RKO (cell line): ENCODE measurements around the gene RASA3.
A peak's percentile ranks its signal among the peaks of the same experiment; 100 is the strongest.
"Not testable (repeated sequence)": the region's sequence is repeated elsewhere in the genome, so short reads cannot be mapped to it uniquely, and the experiment has no call there.

Source experiments
- DNase-seq: peaks from one replicate; pipeline ENCODE4 v3.0.0-alpha.2; 2016; ENCODE audit warnings: low spot score

Gene RASA3

DNA sequence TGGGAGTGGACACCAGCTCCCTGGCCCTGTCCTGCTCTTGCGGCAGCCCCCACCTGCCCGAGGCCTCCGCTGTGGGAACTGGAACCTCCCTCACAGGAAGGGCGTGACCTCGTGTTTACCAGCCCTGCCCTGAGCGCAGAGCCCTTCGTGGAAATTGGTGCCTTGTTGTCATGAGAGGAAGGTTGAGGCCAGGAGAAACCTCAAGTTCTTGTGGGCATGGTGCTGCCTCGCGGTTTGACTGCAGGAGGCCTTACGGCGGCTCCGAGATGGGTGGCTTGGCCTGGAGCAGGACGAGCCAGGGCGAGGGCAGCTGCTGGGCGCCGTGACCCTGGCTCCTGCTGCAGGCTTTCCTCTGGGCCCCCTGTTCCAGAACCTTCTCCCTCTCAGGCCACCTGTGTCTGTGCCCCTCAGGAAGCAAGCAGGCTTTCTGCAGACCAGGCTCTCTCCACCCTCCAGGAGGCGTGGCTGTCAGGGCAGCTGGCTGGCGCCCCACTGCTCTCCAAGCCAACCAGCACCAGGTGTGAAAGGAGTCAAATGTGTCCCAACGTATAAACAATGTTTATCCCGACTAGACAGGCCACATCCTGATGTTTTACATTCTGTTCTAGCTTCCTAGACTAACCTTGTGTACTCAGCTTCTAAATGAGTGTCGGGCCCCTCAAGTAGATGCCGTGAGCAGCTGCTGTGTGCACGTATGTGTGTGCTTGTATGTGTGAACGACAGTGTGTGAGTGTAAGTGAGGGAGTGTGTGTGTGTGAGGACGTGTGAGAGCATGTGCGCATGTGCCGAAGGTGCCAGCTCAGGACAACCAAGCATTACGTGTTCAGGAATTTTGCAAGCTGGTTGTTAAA, 10.4 kb upstream of the RASA3 start:
- DNase-seq = no peak

DNA sequence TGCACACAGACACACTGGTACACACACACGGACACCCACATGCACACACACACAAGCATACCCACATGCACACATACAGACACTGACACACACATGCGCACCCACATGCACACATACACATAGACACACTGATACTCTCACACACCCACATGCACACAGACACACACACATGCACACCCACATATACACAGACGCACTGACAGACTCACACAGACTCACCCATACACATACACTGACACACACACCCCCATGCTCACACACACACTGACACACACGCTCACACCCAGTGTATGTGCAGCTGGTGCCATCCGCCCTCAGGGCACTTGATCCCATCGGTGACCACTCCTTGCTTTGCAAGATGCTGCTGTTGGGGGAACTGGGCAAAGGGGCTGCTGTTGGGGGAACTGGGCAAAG, 9.7 kb upstream of the RASA3 start:
- DNase-seq = no peak

GRCh38 chr13:114141261-114141996, 9.0 kb upstream of the RASA3 start:
- DNase-seq = no peak

DNA sequence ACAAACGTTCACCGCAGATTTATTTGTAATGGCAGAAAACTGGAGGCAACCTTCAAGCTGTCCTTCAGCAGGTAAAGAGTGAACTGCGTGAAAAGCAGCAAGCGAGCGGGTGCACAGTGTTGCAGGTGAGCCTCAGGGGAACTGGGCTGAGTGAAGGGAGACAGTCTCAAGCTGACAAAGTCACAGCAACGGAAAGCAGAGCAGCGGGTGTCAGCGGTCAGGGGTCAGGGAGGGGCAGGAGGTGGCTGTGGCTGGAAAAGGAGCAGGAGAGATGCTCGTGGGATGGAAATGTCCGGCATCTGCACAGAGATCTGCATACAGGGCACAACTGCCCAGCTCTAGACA, 8.5 kb upstream of the RASA3 start:
- no peak for DNase-seq

- no peak for DNase-seq
Observed at GRCh38 chr13:114140131-114140905, 7.9 kb upstream of the RASA3 start.

DNA sequence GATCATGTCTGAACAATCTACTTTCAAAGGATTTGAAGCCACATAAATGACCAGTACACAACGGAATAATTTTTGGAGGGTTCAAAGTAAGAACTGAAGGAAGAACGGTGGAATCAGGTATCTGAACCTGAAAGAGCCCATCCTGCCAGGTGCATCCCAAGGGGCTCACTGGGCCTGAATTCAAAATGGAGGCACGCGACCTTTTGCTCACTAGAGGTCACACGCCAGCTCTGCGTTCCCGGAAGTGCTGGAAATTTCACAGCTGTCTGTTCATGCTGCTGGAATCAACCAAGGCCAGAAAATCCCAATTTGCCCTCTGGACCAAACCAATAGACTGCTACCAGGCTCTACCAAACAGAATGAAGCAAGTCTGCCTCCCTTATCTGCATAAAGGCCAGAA, 4.2 kb upstream of the RASA3 start:
- no peak for DNase-seq

- peak; percentile 42 for DNase-seq
Observed at GRCh38 chr13:114135731-114136171, 3.3 kb upstream of the RASA3 start.

DNA sequence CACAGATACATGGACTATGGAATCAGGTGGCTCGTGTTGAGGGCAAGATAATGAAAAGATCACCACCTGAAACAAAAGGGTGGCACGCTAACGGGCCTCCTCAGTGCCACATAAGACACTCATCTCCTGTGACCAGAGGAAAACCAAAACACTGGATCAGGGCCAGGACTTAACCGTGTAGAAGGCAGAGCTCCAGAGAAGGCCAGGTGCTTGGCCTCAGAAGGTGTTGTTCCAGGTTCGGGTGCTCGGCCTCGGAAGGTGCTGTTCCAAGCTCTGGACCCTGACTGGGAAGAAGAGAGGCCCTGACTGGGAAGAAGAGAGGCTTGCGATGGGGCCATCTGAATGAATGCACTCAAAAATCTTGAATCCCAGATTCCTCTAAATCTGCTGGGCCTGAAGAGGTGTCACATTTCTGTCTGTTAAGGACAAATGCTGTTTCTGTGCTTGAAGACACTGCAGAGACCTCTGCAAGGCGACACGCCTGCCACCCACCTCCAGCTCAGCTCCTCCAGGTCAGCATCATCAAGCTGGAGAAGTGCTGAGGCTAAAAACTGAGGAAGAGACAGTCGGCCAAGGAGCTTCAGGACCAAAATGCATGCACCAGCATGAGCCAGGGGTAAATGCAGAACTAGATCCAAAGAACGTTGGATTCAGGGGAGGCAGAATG, 2.7 kb upstream of the RASA3 start:
- DNase-seq = no peak

- no peak for DNase-seq
Observed at GRCh38 chr13:114134111-114134943, 1.9 kb upstream of the RASA3 start.

- DNase-seq = not testable (repeated sequence)
Observed at GRCh38 chr13:114133552-114133951, 1.1 kb upstream of the RASA3 start.

GRCh38 chr13:114133126-114133525, 703 bp upstream of the RASA3 start:
- DNase-seq = not testable (repeated sequence)

GRCh38 chr13:114131583-114132418, 622 bp downstream of the RASA3 start:
- peak; percentile 50 for DNase-seq

- peak; percentile 94 for DNase-seq
Observed at GRCh38 chr13:114130837-114131582, 1.4 kb downstream of the RASA3 start.

DNA sequence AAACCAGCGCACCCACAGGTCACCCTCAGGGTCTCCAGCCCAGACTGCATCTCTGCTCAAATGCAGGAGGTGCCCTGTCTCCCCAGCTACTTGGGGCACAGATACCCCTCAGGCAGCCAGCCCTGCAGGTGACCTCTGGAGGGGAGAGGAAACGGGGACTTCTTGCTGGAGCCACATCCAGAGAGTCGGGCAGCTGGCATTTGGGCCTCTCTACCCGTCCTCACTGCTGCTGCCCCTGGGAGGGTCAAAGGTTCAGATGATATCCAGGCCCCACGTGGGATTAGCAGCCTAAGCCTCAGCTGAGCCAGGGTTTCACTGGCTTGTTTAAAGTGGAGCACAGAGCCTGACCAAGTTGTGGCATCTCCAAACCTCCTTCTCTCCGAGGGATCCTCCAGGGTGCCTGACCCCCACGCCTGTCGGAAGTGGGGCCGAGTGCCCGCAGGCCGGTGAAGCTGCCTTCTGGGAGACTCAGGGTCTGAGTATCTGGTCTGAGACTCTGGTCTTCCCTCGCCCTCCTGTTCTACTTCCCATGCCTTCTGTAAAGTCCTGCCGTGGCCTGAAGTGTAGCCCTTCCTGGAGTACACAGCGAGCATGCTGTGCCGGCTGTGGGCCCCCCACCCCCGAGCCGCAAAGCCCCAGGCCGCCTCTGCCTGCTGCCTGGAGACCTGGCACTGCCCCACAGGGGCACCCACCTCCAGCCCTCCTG, 2.1 kb downstream of the RASA3 start:
- peak; percentile 36 for DNase-seq

GRCh38 chr13:114129649-114130062, 2.8 kb downstream of the RASA3 start:
- peak; percentile 58 for DNase-seq

- peak; percentile 95 for DNase-seq
Observed at GRCh38 chr13:114128624-114129522, 3.5 kb downstream of the RASA3 start.

- DNase-seq = no peak
Observed at GRCh38 chr13:114128348-114128623, 4.1 kb downstream of the RASA3 start.
